ENCODE results near the gene KLHL29.

The KLHL29 gene

DNA sequence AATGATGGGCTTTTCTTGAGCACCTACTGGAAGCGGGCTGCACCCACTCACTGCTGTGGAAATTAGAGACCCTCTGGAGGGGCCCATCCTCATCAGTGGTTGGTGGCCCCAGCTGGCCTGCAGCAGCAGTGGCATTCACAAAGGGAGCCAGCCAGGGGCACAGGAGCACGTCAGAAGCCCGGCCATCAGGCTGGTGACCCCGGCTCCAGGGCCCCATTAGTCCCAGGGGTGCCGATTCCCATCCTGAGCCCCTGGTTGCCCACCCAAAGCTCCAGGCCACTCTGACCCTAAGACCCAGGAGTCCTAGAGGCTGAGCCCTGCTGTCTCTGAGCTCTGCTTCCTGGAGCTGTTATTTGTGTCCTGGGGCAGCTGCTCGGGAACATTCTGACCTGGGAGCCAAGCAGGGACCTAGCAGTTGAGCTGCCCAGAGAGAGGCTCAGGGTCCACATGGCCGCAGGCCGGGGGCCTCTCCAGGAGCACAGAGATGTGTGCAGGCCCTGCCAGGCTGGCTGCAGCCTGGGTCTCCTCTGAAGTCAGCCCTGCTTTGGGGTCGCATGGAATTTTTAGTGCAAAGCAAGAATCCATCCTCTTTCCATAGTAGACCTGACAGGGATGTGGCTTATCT is 207.2 kb downstream of the KLHL29 start:
- Histone ChIP-seq H3K4me3 (no peak overlapping the region), H3K27ac (no peak overlapping the region)
- no peak for DNase-seq (ENCODE audit: low spot score)
- TF ChIP-seq, protein P1, sequence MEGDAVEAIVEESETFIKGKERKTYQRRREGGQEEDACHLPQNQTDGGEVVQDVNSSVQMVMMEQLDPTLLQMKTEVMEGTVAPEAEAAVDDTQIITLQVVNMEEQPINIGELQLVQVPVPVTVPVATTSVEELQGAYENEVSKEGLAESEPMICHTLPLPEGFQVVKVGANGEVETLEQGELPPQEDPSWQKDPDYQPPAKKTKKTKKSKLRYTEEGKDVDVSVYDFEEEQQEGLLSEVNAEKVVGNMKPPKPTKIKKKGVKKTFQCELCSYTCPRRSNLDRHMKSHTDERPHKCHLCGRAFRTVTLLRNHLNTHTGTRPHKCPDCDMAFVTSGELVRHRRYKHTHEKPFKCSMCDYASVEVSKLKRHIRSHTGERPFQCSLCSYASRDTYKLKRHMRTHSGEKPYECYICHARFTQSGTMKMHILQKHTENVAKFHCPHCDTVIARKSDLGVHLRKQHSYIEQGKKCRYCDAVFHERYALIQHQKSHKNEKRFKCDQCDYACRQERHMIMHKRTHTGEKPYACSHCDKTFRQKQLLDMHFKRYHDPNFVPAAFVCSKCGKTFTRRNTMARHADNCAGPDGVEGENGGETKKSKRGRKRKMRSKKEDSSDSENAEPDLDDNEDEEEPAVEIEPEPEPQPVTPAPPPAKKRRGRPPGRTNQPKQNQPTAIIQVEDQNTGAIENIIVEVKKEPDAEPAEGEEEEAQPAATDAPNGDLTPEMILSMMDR (IDR thresholded peaks at IDR 0.05) = no peak

DNA sequence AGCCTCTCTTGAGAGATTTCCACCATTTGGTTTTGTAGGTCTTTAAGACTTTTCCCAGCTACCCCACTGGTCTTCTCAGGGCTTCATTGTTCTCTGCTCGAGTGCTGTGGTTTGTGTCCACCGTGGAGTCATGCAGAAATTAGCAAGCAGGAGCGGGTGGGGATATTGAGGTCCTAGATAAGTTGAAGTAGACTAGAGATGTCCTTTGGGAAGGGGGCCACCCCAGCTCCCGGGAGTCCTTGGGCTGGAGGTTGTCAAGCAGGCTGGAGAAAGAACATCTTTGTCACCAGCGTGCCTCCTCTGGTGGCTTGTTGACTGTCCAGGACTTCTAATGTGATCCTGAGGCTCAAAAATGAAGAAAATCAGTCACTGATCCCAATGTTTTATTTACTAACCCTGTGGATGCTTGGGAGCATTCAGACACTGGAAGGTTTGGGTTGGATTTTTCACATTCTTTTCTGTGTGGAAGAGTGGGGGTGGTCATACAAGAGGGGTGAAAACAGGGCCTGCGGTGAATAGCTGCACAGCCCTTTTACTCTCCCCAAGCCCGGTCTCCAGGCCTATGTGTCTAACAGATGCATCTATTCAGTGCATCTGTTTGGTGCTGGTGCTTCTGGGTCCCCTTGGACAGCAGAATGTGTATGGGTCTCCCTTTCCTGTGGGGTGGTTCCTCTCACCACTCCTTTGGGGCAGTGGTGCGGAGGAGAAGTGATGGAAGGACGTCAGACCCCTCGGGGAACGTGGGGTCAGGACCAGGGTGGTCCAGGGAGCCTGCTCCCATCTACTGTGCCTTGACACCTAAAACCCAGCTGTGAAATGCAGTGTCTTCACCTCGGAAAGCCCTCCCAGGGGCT is 208.1 kb downstream of the KLHL29 start:
- H3K27ac ChIP-seq = no peak overlapping the region
- no peak overlapping the region for H3K4me3 ChIP-seq
- no peak for DNase-seq (ENCODE audit: low spot score)
- TF ChIP-seq, protein P1 (IDR thresholded peaks at IDR 0.05) = no peak

GRCh38 chr2:23593752-23594459 is 208.9 kb downstream of the KLHL29 start:
- no peak for DNase-seq (ENCODE audit: low spot score)
- Histone ChIP-seq H3K27ac (no peak overlapping the region), H3K4me3 (no peak overlapping the region)
- TF ChIP-seq, protein P1 (IDR thresholded peaks at IDR 0.05) = no peak

- Histone ChIP-seq H3K4me3 (no peak overlapping the region), H3K27ac (no peak overlapping the region)
- TF ChIP-seq, protein P1 (IDR thresholded peaks at IDR 0.05) = no peak
- no peak for DNase-seq (ENCODE audit: low spot score)
Observed at GRCh38 chr2:23594460-23594825, 209.5 kb downstream of the KLHL29 start.

- Histone ChIP-seq H3K27ac (peak overlapping the region in 1 of 2 donors; percentile 56), H3K4me3 (no peak overlapping the region)
- DNase-seq (ENCODE audit: low spot score) = no peak
- TF ChIP-seq, protein P1 (IDR thresholded peaks at IDR 0.05) = no peak
Observed at GRCh38 chr2:23595021-23595420, 210.0 kb downstream of the KLHL29 start.

- H3K4me3 ChIP-seq = peak overlapping the region; percentile 30
- DNase-seq (ENCODE audit: low spot score) = no peak
- TF ChIP-seq, protein P1 (IDR thresholded peaks at IDR 0.05) = no peak
- peak overlapping the region in 1 of 2 donors; percentile 56 for H3K27ac ChIP-seq
Observed at GRCh38 chr2:23595601-23596251, 210.7 kb downstream of the KLHL29 start.
